Measurements from ENCODE around the gene PDE4B.

Gene PDE4B

DNA sequence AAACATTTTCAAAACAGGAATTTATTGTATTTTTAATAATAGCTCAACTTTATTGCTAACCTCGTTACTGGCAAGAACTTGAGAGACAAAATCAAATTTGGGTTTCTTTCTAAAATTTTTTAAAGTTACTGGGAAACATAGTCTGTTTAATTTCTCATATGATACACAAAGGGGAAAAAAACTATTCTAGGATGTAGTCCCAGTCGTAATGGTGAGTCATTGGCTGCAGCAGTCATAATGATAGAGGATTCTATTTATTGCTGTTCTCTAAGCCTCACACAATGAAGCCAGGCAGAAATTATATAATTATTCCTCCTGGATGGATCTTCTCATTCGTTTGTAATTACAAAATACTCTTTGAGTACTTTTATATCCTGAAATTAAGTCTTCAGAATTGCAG is 414.8 kb downstream of the PDE4B start:
- DNase-seq: no peak

DNA sequence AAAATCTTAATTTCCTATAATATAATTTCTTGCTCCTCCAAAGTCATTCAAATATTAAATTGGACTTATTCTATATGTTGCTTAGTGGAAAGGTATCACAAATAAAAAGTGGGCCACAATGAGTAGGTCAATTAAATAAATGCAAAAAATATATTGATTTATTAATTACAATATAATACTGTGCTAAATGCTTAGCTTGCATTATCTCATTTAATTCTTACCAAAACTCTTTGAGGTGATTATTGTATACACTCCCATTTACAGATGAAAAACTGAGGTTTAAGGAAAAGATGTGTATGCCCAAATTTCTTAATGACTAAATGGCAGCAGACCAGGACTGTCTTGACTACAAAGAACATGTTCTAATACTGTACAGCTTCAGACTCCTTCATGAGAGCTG is 415.9 kb downstream of the PDE4B start:
- no peak for DNase-seq

- no peak for DNase-seq
Observed at GRCh38 chr1:66210635-66211244, 418.0 kb downstream of the PDE4B start.

- DNase-seq: no peak
Observed at GRCh38 chr1:66211521-66211920, 418.8 kb downstream of the PDE4B start.

GRCh38 chr1:66213491-66213890 is 420.8 kb downstream of the PDE4B start:
- no peak for DNase-seq

- DNase-seq: no peak
Observed at GRCh38 chr1:66214901-66215300, 422.2 kb downstream of the PDE4B start.

DNA sequence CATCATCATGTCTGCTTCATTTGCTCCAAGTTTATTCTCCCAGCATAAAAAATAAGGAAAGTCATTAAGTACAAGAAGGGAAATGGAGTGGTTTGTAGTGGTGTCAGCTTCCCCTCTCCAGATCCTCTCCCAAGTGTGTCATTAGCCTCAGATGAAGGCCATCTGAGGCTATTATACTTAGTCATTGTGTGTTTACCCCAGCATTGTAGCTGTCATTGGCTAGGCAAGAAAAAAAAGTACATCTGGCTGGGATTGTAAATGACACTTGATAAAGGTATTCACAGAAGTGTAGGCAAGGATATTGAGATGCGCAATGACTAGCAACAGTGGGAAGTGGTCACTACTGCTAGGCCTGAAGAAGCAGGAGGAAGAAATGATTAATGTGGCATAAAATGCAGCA is 424.3 kb downstream of the PDE4B start:
- DNase-seq: no peak

DNA sequence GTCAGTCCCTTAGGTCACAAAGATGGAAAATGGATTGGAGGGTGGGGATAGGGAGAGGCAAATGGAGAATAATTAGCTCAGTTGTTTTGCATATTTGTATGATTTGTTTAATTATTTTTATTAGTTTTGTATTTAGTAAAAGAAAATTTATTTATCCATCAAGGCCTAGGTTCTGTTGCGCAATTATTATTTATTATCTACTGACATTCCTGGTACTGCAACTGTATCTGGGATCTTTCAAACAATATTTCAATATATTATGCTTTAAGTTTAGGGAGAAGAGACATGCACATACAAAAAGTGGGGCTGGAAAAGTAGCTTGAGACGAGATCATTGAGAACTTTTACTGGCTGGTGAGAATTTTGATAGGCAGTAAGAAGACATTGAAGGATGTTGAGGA is 424.9 kb downstream of the PDE4B start:
- no peak for DNase-seq

DNA sequence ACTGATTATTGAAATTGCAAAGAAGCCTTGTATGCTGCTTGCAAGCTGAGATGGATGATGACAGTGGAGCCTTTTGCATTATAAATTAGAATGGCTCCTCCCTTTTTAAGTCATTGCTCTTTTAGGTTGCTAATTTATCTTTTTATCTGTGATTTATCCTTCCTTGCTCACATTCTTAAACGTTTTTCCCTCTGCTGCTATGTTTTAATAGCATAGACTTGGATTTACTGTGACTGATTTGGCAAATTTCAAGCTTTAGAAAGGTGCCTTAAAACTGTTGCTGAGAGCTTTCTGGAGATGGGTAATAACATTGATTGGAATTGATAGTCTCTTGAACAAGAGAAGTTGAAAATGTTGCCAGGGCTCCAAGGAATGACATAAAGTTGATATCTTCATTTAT is 427.8 kb downstream of the PDE4B start:
- no peak for DNase-seq

- DNase-seq: no peak
Observed at GRCh38 chr1:66223681-66224080, 431.0 kb downstream of the PDE4B start.

DNA sequence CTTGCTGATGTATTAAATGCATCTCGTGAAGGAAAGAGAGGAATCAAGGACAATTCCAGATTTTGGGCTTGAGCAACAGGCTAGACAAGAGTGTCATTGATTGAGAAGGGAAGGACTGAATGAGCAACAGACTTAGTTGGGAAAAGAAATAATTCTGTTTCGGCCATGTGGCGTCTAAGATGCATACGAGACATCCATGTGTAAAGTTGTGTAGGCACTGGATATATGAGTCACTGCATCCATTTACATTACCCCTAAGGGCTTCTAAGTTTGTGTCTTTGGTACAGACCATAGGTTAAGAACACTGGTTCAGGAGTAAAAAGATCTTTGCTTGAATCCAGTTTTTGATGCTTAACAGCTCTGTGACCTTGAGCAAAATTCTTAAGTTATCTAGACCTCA is 434.3 kb downstream of the PDE4B start:
- no peak for DNase-seq

DNA sequence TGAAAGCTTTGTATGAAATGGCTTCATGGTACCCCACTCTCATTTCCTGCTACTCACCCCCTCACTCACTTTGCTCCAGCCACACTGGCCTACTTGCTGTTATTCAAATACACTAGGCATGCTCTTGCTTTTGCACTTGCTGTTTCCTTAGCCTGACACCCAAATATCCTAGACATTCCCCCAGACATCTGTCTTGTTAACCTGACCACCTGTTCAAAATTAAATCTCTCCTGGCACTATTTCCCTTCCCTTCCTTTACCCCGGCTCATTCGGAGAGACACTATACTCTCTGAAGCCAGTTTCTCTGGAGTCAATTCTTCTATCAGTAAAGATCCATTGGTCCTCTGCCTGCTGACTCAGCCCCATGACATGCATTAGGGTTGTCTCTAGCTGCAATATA is 435.3 kb downstream of the PDE4B start:
- no peak for DNase-seq

GRCh38 chr1:66231217-66231616 is 438.5 kb downstream of the PDE4B start:
- DNase-seq: no peak

GRCh38 chr1:66231681-66232463 is 439.2 kb downstream of the PDE4B start:
- no peak for DNase-seq

GRCh38 chr1:66237042-66237441 is 444.3 kb downstream of the PDE4B start:
- DNase-seq: no peak

DNA sequence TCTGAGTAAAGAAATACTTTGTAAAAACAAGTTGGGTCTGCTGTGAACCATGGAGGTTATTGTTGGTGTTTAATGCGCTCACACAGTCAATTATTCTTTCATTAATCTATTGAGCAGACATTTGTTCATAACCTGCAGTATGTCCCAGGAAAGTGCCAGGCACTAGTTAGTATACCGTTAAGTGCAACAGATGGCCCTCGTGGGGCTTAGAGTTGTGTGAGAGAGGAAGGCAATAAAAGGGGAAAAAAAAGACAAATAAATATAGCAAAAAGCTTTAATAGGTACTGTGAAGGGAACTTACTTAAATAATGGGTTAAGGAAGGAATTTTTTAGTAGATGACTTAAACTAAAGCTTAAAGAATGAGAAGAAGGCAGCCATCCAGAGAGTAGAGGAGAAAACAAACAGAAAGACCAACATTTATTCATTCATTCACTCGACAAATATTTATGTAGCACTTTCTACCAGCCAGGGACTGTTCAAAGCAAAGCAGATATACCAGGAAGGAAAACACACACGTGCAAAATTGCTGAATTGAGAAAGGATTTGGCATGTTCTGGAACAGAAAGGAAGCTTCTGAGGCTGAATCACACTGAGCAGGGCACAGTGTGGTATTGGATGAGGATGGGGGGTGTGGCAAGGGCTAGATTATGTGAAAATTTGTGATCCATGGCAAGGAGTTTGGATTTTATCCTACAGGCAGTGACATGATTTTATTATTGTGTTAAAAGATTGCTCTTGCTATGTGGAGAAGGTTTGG is 445.2 kb downstream of the PDE4B start:
- DNase-seq: no peak

- no peak for DNase-seq
Observed at GRCh38 chr1:66239834-66240233, 447.1 kb downstream of the PDE4B start.

- DNase-seq: no peak
Observed at GRCh38 chr1:66240491-66241484, 448.1 kb downstream of the PDE4B start.

GRCh38 chr1:66242646-66243547 is 450.2 kb downstream of the PDE4B start:
- DNase-seq: peak; percentile 61

DNA sequence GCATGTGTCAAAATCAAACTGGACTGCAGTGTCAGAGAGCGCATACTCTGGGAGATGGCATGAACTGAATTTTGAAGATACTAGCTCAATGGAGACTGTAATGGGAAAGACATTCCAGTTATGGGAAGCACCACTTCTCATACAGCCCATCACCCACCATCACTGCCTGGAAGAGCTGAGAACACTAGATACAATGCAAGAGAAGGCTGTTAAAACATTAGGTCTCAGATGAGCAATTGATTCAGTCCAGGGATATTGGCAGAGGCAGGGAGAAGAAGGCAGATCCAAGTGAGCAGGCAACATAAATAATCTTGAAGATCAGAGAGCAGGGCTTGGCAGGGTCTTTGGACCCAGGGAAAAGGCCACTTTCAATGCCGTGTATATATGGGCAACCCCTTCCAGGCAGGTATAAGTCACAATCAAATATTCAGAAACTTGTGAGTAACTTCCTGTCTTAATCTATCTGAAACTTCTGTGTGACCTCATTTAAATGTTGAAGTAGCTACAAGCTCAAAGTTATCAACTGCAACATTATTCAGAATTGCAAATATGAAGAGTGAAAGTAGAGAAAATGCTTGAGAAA is 450.9 kb downstream of the PDE4B start:
- DNase-seq: no peak

DNA sequence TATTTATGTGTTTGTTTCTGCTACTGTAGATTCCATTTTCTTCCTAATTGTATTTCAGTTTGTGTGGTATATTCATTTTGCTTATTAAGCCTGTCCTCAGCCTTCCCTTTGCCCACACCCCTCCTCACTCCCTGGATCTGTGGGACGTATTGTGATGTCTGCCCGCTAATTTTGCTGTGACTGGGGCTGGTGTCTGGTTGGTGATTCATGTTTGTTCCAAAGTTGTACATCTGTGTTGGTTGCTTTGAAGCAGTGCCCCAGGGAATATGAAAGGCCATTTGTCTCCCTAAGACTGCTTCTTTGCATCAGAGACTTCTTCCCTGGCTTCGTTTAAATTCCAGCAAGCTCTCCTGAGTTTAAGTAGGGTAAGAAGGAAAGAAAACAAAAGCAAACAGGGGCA is 451.7 kb downstream of the PDE4B start:
- DNase-seq: no peak

All from T-helper 9 cell (primary cell).